Mesenchymal stem cell (in vitro differentiated cells and primary cell): ENCODE results near the gene DISC1.
A peak's percentile ranks its signal among the peaks of the same experiment; 100 is the strongest.

Experiments used
- DNase-seq: peaks from one replicate; pipeline ENCODE4 v3.0.0-alpha.2; 2013
- H2AFZ ChIP-seq: one replicate; pipeline ENCODE4 v1.6.1; 2013; ENCODE audit warnings: low read depth, mild to moderate bottlenecking, control low read depth, inconsistent platforms, low read length, moderate library complexity
- H2AK5ac ChIP-seq: 2 replicates; pipeline ENCODE4 v1.6.1; 2013; ENCODE audit warnings: low read length, moderate library complexity, mild to moderate bottlenecking, inconsistent platforms; ENCODE audit not compliant: severe bottlenecking
- H2BK120ac ChIP-seq: one replicate; pipeline ENCODE4 v1.6.1; 2013; ENCODE audit warnings: low read depth, mild to moderate bottlenecking, inconsistent platforms, low read length, moderate library complexity
- H2BK12ac ChIP-seq, 2 experiments: one replicate each; pipeline ENCODE4 v1.6.1; 2013; ENCODE audit warnings: inconsistent platforms in 2 of 2, low read length in 2 of 2, mild to moderate bottlenecking in 2 of 2, moderate library complexity in 2 of 2, control low read depth in 1 of 2
- H2BK15ac ChIP-seq: one replicate; pipeline ENCODE4 v1.6.1; 2013; ENCODE audit warnings: mild to moderate bottlenecking, low read depth, inconsistent platforms; ENCODE audit not compliant: poor library complexity, severe bottlenecking
- H2BK5ac ChIP-seq: 2 replicates; pipeline ENCODE4 v1.6.1; 2013; ENCODE audit warnings: low read depth, mild to moderate bottlenecking, low read length, control low read depth, inconsistent platforms; ENCODE audit not compliant: poor library complexity, severe bottlenecking
- H3K14ac ChIP-seq, 2 experiments: one replicate each; pipeline ENCODE4 v1.6.1; 2013; ENCODE audit warnings: inconsistent platforms in 2 of 2, low read length in 2 of 2, control low read depth in 1 of 2, mild to moderate bottlenecking in 1 of 2, moderate library complexity in 1 of 2
- H3K18ac ChIP-seq, 2 experiments: one replicate each; pipeline ENCODE4 v1.6.1; 2013; ENCODE audit warnings: inconsistent platforms in 2 of 2, low read length in 2 of 2, control low read depth in 1 of 2, low read depth in 1 of 2, mild to moderate bottlenecking in 1 of 2
- H3K23ac ChIP-seq, 2 experiments: one replicate each; pipeline ENCODE4 v1.6.1; 2013; ENCODE audit warnings: inconsistent platforms in 2 of 2, low read length in 2 of 2, mild to moderate bottlenecking in 2 of 2, moderate library complexity in 2 of 2, control low read depth in 1 of 2
- H3K27ac ChIP-seq: 2 replicates; pipeline ENCODE4 v1.5.1; 2013; ENCODE audit warnings: mild to moderate bottlenecking, moderate library complexity, low read length, control low read depth, inconsistent platforms; ENCODE audit not compliant: poor library complexity, severe bottlenecking
- H3K27me3 ChIP-seq, 2 experiments: 2 replicates each; pipeline versions ENCODE4 v1.6.1 to v1.7.0; 2013; ENCODE audit warnings: low read length in 2 of 2, mild to moderate bottlenecking in 2 of 2, moderate library complexity in 2 of 2, control low read depth in 1 of 2, inconsistent platforms in 1 of 2; ENCODE audit not compliant: control insufficient read depth in 1 of 2, insufficient read depth in 1 of 2
- H3K36me3 ChIP-seq, 2 experiments: 2 replicates each; pipeline versions ENCODE4 v1.6.1 to v1.7.0; 2013; ENCODE audit warnings: low read length in 2 of 2, control low read depth in 1 of 2, inconsistent platforms in 1 of 2, low read depth in 1 of 2, mild to moderate bottlenecking in 1 of 2; ENCODE audit not compliant: insufficient read depth in 2 of 2, control insufficient read depth in 1 of 2
- H3K4ac ChIP-seq, 2 experiments: one replicate each; pipeline ENCODE4 v1.6.1; 2013; ENCODE audit warnings: inconsistent platforms in 2 of 2, low read length in 2 of 2, mild to moderate bottlenecking in 2 of 2, moderate library complexity in 2 of 2, control low read depth in 1 of 2, low read depth in 1 of 2
- H3K4me1 ChIP-seq: 2 replicates; pipeline ENCODE4 v1.6.1; 2013; ENCODE audit warnings: low read depth, low read length, control low read depth; ENCODE audit not compliant: control insufficient read depth, insufficient read depth
- H3K4me2 ChIP-seq: 2 replicates; pipeline ENCODE4 v1.6.1; 2013; ENCODE audit warnings: low read length, mild to moderate bottlenecking, inconsistent platforms; ENCODE audit not compliant: poor library complexity, severe bottlenecking
- H3K4me3 ChIP-seq, 2 experiments: 2 replicates each; pipeline versions ENCODE4 v1.5.1 to v1.7.0; 2013; ENCODE audit warnings: low read length in 2 of 2, mild to moderate bottlenecking in 2 of 2, control low read depth in 1 of 2, low read depth in 1 of 2; ENCODE audit not compliant: insufficient read depth in 1 of 2
- H3K79me1 ChIP-seq: replicated peaks from 2 replicates; pipeline ENCODE4 v1.6.1; 2013; ENCODE audit warnings: mild to moderate bottlenecking, control low read depth, low read length, inconsistent platforms; ENCODE audit not compliant: poor library complexity, severe bottlenecking
- H3K9ac ChIP-seq: 2 replicates; pipeline ENCODE4 v1.7.0; 2013; ENCODE audit warnings: mild to moderate bottlenecking, low read length, moderate library complexity
- H3K9me3 ChIP-seq: 2 replicates; pipeline ENCODE4 v1.7.0; 2013; ENCODE audit warnings: mild to moderate bottlenecking, low read length; ENCODE audit not compliant: control insufficient read depth
- H4K8ac ChIP-seq: one replicate; pipeline ENCODE4 v1.6.1; 2013; ENCODE audit warnings: inconsistent platforms, mild to moderate bottlenecking, low read length, moderate library complexity
- H4K91ac ChIP-seq: one replicate; pipeline ENCODE4 v1.6.1; 2013; ENCODE audit warnings: mild to moderate bottlenecking, low read length, inconsistent platforms
- WGBS: methylation state at CpG from one replicate; pipeline ENCODE4 v1.1.7; 2013; ENCODE audit warnings: mixed read lengths; 5-methylcytosine and 5-hydroxymethylcytosine counted together

Gene DISC1

DNA sequence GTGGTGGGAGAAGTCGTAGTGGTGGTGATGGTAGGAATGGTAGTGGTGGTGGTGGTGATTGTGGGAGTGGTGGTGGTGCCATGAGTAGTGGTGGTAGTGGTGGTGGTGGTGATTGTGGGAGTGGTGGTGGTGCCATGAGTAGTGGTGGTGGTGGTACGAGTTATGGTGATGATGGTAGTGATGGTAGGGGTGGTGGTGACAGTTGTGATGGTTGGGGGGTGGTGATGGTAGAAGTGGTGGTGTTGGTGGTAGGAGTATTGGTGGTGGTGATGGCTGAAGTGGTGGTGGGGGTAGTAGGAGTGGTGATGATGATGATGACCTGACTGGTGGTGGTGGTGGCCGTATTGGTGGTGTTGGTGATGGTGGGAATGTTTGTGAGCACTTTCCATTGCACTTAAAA lies 107.1 kb downstream of the DISC1 start:
- no peak overlapping the region for H3K27ac ChIP-seq
- no peak overlapping the region for H4K91ac ChIP-seq
- 98% methylated on average over 3 of the region's 3 CpGs for WGBS

DNA sequence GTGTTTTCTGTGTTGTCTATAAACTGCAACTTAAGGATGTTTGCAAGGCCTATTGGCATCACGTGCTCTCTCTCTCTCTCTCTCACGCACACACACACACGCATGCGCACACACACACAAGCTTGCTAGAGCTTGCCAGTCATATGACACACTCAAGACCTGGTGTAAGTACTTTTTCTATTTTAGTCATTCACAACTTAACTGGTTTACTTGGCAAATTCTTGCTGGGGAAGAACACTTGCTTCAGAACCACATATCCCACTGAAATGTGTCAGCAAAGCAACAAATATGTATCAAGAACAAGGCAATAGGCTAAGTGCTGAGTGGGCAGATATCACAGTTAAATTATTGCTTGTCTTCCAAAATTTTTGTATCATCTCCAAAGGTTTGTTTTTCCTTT lies 107.8 kb downstream of the DISC1 start:
- Histone ChIP-seq H4K91ac (no peak overlapping the region), H4K8ac (no peak overlapping the region), H2AK5ac (no peak overlapping the region), H2BK120ac (no peak overlapping the region), H3K4ac (no peak overlapping the region), H3K27ac (no peak overlapping the region), H3K23ac (no peak overlapping the region), H3K9ac (no peak overlapping the region), H3K14ac (no peak overlapping the region), H3K4me2 (no peak overlapping the region), H3K79me1 (peaks cover 29% of the 10 kb centered on the region), H3K27me3 (no peaks in the 10 kb centered on the region), H3K9me3 (no peaks in the 10 kb centered on the region), H2BK12ac (no peak overlapping the region), H2BK5ac (no peak overlapping the region), H3K36me3 (peaks cover 0 to 3% of the 10 kb centered on the region in 2 experiments), H2AFZ (no peak overlapping the region), H3K18ac (no peak overlapping the region), H3K4me1 (no peaks in the 10 kb centered on the region), H2BK15ac (no peak overlapping the region), H3K4me3 (no peak overlapping the region)
- peak; percentile 39 for DNase-seq
- 92% methylated on average over 4 of the region's 4 CpGs for WGBS

More for the DNA sequence above, 107.1 kb downstream of the DISC1 start:
- no peak overlapping the region for H2BK5ac ChIP-seq
- no peak overlapping the region for H2BK15ac ChIP-seq
- no peak overlapping the region for H2BK12ac ChIP-seq
- no peak overlapping the region for H3K4me2 ChIP-seq
- H3K36me3 ChIP-seq = no peaks in the 10 kb centered on the region
- no peaks in the 10 kb centered on the region for H3K9me3 ChIP-seq
- no peaks in the 10 kb centered on the region for H3K4me1 ChIP-seq
- peaks cover 29% of the 10 kb centered on the region for H3K79me1 ChIP-seq
- no peak overlapping the region for H3K18ac ChIP-seq
- no peak overlapping the region for H3K4me3 ChIP-seq
- no peak overlapping the region for H2AK5ac ChIP-seq
- H2BK120ac ChIP-seq = no peak overlapping the region
- no peaks in the 10 kb centered on the region for H3K27me3 ChIP-seq
- no peak for DNase-seq
- H4K8ac ChIP-seq = no peak overlapping the region
- H3K23ac ChIP-seq = no peak overlapping the region
- no peak overlapping the region for H3K4ac ChIP-seq
- H3K9ac ChIP-seq = no peak overlapping the region
- peak overlapping the region in 1 of 2 experiments; percentile 11 for H3K14ac ChIP-seq
- H2AFZ ChIP-seq = no peak overlapping the region

DNA sequence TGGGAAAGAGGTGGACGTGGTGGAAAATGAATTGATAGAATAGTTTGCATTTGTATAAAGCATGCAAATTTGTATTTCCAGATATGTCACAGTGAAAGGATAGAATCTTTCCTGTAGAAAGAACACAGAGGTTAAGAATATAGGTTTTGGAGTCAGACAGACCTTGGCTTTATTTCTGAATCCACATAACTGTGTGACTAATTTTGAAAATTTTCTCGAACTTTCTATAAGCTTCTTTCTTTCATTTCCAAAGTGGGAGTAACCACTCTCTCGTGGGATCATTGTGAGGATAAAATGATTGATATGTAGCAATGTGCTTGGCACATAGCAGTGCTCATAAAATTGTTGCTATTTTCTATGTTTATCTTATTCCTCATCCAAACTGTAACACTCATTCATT lies 108.8 kb downstream of the DISC1 start:
- Histone ChIP-seq H3K9me3 (no peaks in the 10 kb centered on the region), H4K91ac (no peak overlapping the region), H3K79me1 (peaks cover 33% of the 10 kb centered on the region), H3K4me3 (no peak overlapping the region), H2BK5ac (no peak overlapping the region), H3K14ac (no peak overlapping the region), H4K8ac (no peak overlapping the region), H3K36me3 (peaks cover 0 to 3% of the 10 kb centered on the region in 2 experiments), H2AK5ac (no peak overlapping the region), H3K18ac (no peak overlapping the region), H3K27ac (no peak overlapping the region), H2AFZ (no peak overlapping the region), H3K4ac (no peak overlapping the region), H2BK15ac (no peak overlapping the region), H2BK120ac (no peak overlapping the region), H3K27me3 (no peaks in the 10 kb centered on the region), H3K23ac (no peak overlapping the region), H3K4me1 (no peaks in the 10 kb centered on the region), H2BK12ac (no peak overlapping the region), H3K4me2 (no peak overlapping the region), H3K9ac (no peak overlapping the region)
- no peak for DNase-seq
- WGBS = 93% methylated on average over 2 of the region's 3 CpGs

DNA sequence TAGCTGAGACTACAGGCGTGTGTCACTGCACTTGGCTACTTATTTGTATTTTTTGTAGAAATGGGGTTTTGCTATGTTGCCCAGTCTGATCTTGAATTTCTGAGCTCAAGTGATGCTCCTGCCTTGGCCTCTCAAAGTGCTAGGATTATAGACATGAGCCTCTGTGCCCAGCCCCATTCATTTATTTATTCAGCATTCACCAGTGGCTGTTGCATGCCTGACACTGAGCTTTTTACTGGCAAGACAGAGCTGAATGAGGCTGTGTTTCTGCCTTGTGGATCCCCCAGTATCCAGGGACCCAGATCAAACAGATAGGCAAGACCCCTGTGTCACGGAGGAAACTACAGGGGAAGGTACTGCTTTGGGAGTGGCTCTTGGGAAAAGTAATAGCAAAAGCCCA lies 109.4 kb downstream of the DISC1 start:
- H3K27me3 ChIP-seq = no peaks in the 10 kb centered on the region
- H2BK12ac ChIP-seq = peak overlapping the region in 1 of 2 experiments; percentile 18
- 100% methylated on average over 1 of the region's 2 CpGs for WGBS
- H3K4me3 ChIP-seq = no peak overlapping the region
- H2AFZ ChIP-seq = no peak overlapping the region
- peaks cover 35% of the 10 kb centered on the region for H3K79me1 ChIP-seq
- H3K4me2 ChIP-seq = no peak overlapping the region
- H3K4ac ChIP-seq = no peak overlapping the region
- no peaks in the 10 kb centered on the region for H3K4me1 ChIP-seq
- H2BK15ac ChIP-seq = no peak overlapping the region
- DNase-seq = no peak
- H4K91ac ChIP-seq = no peak overlapping the region
- H2BK5ac ChIP-seq = peak overlapping the region; percentile 19
- peaks cover 0 to 3% of the 10 kb centered on the region in 2 experiments for H3K36me3 ChIP-seq
- H3K9me3 ChIP-seq = no peaks in the 10 kb centered on the region
- H2BK120ac ChIP-seq = no peak overlapping the region
- no peak overlapping the region for H2AK5ac ChIP-seq
- no peak overlapping the region for H3K27ac ChIP-seq
- peak overlapping the region; percentile 7 for H4K8ac ChIP-seq
- no peak overlapping the region for H3K23ac ChIP-seq
- H3K14ac ChIP-seq = no peak overlapping the region
- H3K18ac ChIP-seq = no peak overlapping the region
- H3K9ac ChIP-seq = no peak overlapping the region
